ENCODE measurements around the gene DNAJB4. TPM values are rescaled to one million over a fixed set of nuclear protein-coding genes. Genes with fewer than 3 reads are reported as not detected.
A peak's percentile ranks its signal among the peaks of the same experiment; 100 is the strongest.
"Not testable (repeated sequence)": the region's sequence is repeated elsewhere in the genome, so short reads cannot be mapped to it uniquely, and the experiment has no call there.

Gene DNAJB4
- total and polyA plus RNA-seq, 4 donors: 39.1 to 137 (median 66.6) TPM

GRCh38 chr1:78000536-78000935 lies 4.2 kb upstream of the DNAJB4 start:
- H3K36me3 ChIP-seq (ENCODE audit: control insufficient read depth in 1 of 2, insufficient read depth in 2 of 2, low read length in 1 of 2); H3K27me3 ChIP-seq (ENCODE audit: control insufficient read depth in 1 of 2, insufficient read depth in 2 of 2, low read length in 1 of 2); H3K4me3 ChIP-seq (ENCODE audit: low read length in 2 of 2); DNase-seq; intact Hi-C loops (cut with DNase I); H3K4me1 ChIP-seq (ENCODE audit: control insufficient read depth in 1 of 2, insufficient read depth in 2 of 2, low read length in 2 of 2); ATAC-seq (ENCODE audit: low FRiP score); H3K9me3 ChIP-seq (ENCODE audit: control insufficient read depth, low read length); H3K27ac ChIP-seq (ENCODE audit: low read depth in 1 of 2, low read length in 2 of 2): not testable (repeated sequence)
- 92 to 93% methylated on average over 11 of the region's 11 CpGs for WGBS, 2 donors

GRCh38 chr1:78003070-78003746 lies 1.5 kb upstream of the DNAJB4 start:
- WGBS, 2 donors: 41 to 45% methylated on average over 3 of the region's 3 CpGs
- H3K9me3 ChIP-seq (ENCODE audit: control insufficient read depth, low read length): no peaks in the 10 kb centered on the region
- DNase-seq (no peak), ATAC-seq (ENCODE audit: low FRiP score) (no peak)
- intact Hi-C loops (cut with DNase I): no loop called here
- no peak overlapping the region for H3K27ac ChIP-seq (ENCODE audit: low read depth in 1 of 2, low read length in 2 of 2)
- no peaks in the 10 kb centered on the region for H3K27me3 ChIP-seq (ENCODE audit: control insufficient read depth in 1 of 2, insufficient read depth in 2 of 2, low read length in 1 of 2)
- no peaks in the 10 kb centered on the region for H3K36me3 ChIP-seq (ENCODE audit: control insufficient read depth in 1 of 2, insufficient read depth in 2 of 2, low read length in 1 of 2)
- H3K4me1 ChIP-seq (ENCODE audit: control insufficient read depth in 1 of 2, insufficient read depth in 2 of 2, low read length in 2 of 2): no peaks in the 10 kb centered on the region
- H3K4me3 ChIP-seq (ENCODE audit: low read length in 2 of 2): no peak overlapping the region

- H3K27me3 ChIP-seq (ENCODE audit: control insufficient read depth in 1 of 2, insufficient read depth in 2 of 2, low read length in 1 of 2): no peaks in the 10 kb centered on the region
- peak; percentile 62 to 78 for DNase-seq
- WGBS, 2 donors: 4 to 5% methylated on average over 8 of the region's 8 CpGs
- ATAC-seq (ENCODE audit: low FRiP score): peak; percentile 77
- H3K27ac ChIP-seq (ENCODE audit: low read depth in 1 of 2, low read length in 2 of 2): no peak overlapping the region
- H3K9me3 ChIP-seq (ENCODE audit: control insufficient read depth, low read length): no peaks in the 10 kb centered on the region
- H3K36me3 ChIP-seq (ENCODE audit: control insufficient read depth in 1 of 2, insufficient read depth in 2 of 2, low read length in 1 of 2): no peaks in the 10 kb centered on the region
- H3K4me3 ChIP-seq (ENCODE audit: low read length in 2 of 2): peak overlapping the region; percentile 98 to 100
- intact Hi-C loops (cut with DNase I): loop anchor here (1.0 kb wide), 1 partner anchor 25 kb away; the partner anchor contains the start of gene FUBP1 (in 2 of the 2)
- no peaks in the 10 kb centered on the region for H3K4me1 ChIP-seq (ENCODE audit: control insufficient read depth in 1 of 2, insufficient read depth in 2 of 2, low read length in 2 of 2)
Observed at GRCh38 chr1:78003882-78004718, 639 bp upstream of the DNAJB4 start.

- H3K27me3 ChIP-seq (ENCODE audit: control insufficient read depth in 1 of 2, insufficient read depth in 2 of 2, low read length in 1 of 2): no peaks in the 10 kb centered on the region
- intact Hi-C loops (cut with DNase I): loop anchor here (5.0 kb wide), 2 partner anchors 52 to 97 kb away; no protein-coding TSS in a partner anchor
- H3K4me1 ChIP-seq (ENCODE audit: control insufficient read depth in 1 of 2, insufficient read depth in 2 of 2, low read length in 2 of 2): no peaks in the 10 kb centered on the region
- peak overlapping the region; percentile 98 to 100 for H3K4me3 ChIP-seq (ENCODE audit: low read length in 2 of 2)
- DNase-seq: no peak
- no peaks in the 10 kb centered on the region for H3K9me3 ChIP-seq (ENCODE audit: control insufficient read depth, low read length)
- peak overlapping the region in 1 of 2 donors; percentile 90 for H3K27ac ChIP-seq (ENCODE audit: low read depth in 1 of 2, low read length in 2 of 2)
- H3K36me3 ChIP-seq (ENCODE audit: control insufficient read depth in 1 of 2, insufficient read depth in 2 of 2, low read length in 1 of 2): no peaks in the 10 kb centered on the region
- WGBS, 2 donors: 0% methylated on average over 1 of the region's 1 CpG
- peak; percentile 28 for ATAC-seq (ENCODE audit: low FRiP score)
Observed at GRCh38 chr1:78005448-78005722, 646 bp downstream of the DNAJB4 start.

- peak; percentile 75 for ATAC-seq (ENCODE audit: low FRiP score)
- Histone ChIP-seq H3K9me3 (ENCODE audit: control insufficient read depth, low read length) (no peaks in the 10 kb centered on the region), H3K36me3 (ENCODE audit: control insufficient read depth in 1 of 2, insufficient read depth in 2 of 2, low read length in 1 of 2) (no peaks in the 10 kb centered on the region), H3K4me3 (ENCODE audit: low read length in 2 of 2) (peak overlapping the region; percentile 92 to 98), H3K27ac (ENCODE audit: low read depth in 1 of 2, low read length in 2 of 2) (no peak overlapping the region), H3K4me1 (ENCODE audit: control insufficient read depth in 1 of 2, insufficient read depth in 2 of 2, low read length in 2 of 2) (no peaks in the 10 kb centered on the region), H3K27me3 (ENCODE audit: control insufficient read depth in 1 of 2, insufficient read depth in 2 of 2, low read length in 1 of 2) (no peaks in the 10 kb centered on the region)
- WGBS, 2 donors: 0% methylated on average over 1 of the region's 1 CpG
- intact Hi-C loops (cut with DNase I): loop anchor here (2.0 to 5.0 kb wide), 3 partner anchors 52 to 97 kb away; no protein-coding TSS in a partner anchor
- DNase-seq: no peak
Observed at GRCh38 chr1:78005755-78006154, 1.0 kb downstream of the DNAJB4 start.

GRCh38 chr1:78006521-78006920 lies 1.8 kb downstream of the DNAJB4 start:
- intact Hi-C loops (cut with DNase I): loop anchor here (2.0 to 5.0 kb wide), 3 partner anchors 51 to 96 kb away; no protein-coding TSS in a partner anchor
- no peak overlapping the region for H3K27ac ChIP-seq (ENCODE audit: low read depth in 1 of 2, low read length in 2 of 2)
- no peak for DNase-seq
- no peaks in the 10 kb centered on the region for H3K4me1 ChIP-seq (ENCODE audit: control insufficient read depth in 1 of 2, insufficient read depth in 2 of 2, low read length in 2 of 2)
- H3K27me3 ChIP-seq (ENCODE audit: control insufficient read depth in 1 of 2, insufficient read depth in 2 of 2, low read length in 1 of 2): no peaks in the 10 kb centered on the region
- no peaks in the 10 kb centered on the region for H3K9me3 ChIP-seq (ENCODE audit: control insufficient read depth, low read length)
- no peak for ATAC-seq (ENCODE audit: low FRiP score)
- H3K36me3 ChIP-seq (ENCODE audit: control insufficient read depth in 1 of 2, insufficient read depth in 2 of 2, low read length in 1 of 2): no peaks in the 10 kb centered on the region
- peak overlapping the region; percentile 97 to 98 for H3K4me3 ChIP-seq (ENCODE audit: low read length in 2 of 2)

- Histone ChIP-seq H3K9me3 (ENCODE audit: control insufficient read depth, low read length) (no peaks in the 10 kb centered on the region), H3K27ac (ENCODE audit: low read depth in 1 of 2, low read length in 2 of 2) (no peak overlapping the region), H3K27me3 (ENCODE audit: control insufficient read depth in 1 of 2, insufficient read depth in 2 of 2, low read length in 1 of 2) (no peaks in the 10 kb centered on the region), H3K4me3 (ENCODE audit: low read length in 2 of 2) (peak overlapping the region; percentile 97 to 98), H3K36me3 (ENCODE audit: control insufficient read depth in 1 of 2, insufficient read depth in 2 of 2, low read length in 1 of 2) (no peaks in the 10 kb centered on the region), H3K4me1 (ENCODE audit: control insufficient read depth in 1 of 2, insufficient read depth in 2 of 2, low read length in 2 of 2) (no peaks in the 10 kb centered on the region)
- intact Hi-C loops (cut with DNase I): loop anchor here (2.0 to 5.0 kb wide), 3 partner anchors 49 to 95 kb away; no protein-coding TSS in a partner anchor
- 32 to 37% methylated on average over 4 of the region's 4 CpGs for WGBS, 2 donors
- no peak for DNase-seq
- ATAC-seq (ENCODE audit: low FRiP score): no peak
Observed at GRCh38 chr1:78007677-78008341, 3.1 kb downstream of the DNAJB4 start.

GRCh38 chr1:78009276-78009675 lies 4.5 kb downstream of the DNAJB4 start:
- 40 to 45% methylated on average over 3 of the region's 3 CpGs for WGBS, 2 donors
- H3K9me3 ChIP-seq (ENCODE audit: control insufficient read depth, low read length): no peaks in the 10 kb centered on the region
- H3K27me3 ChIP-seq (ENCODE audit: control insufficient read depth in 1 of 2, insufficient read depth in 2 of 2, low read length in 1 of 2): no peaks in the 10 kb centered on the region
- peak overlapping the region; percentile 43 to 69 for H3K4me3 ChIP-seq (ENCODE audit: low read length in 2 of 2)
- intact Hi-C loops (cut with DNase I): loop anchor here (5.0 kb wide), 2 partner anchors 48 to 93 kb away; no protein-coding TSS in a partner anchor
- no peak for ATAC-seq (ENCODE audit: low FRiP score)
- no peaks in the 10 kb centered on the region for H3K36me3 ChIP-seq (ENCODE audit: control insufficient read depth in 1 of 2, insufficient read depth in 2 of 2, low read length in 1 of 2)
- DNase-seq: no peak
- H3K4me1 ChIP-seq (ENCODE audit: control insufficient read depth in 1 of 2, insufficient read depth in 2 of 2, low read length in 2 of 2): no peaks in the 10 kb centered on the region
- H3K27ac ChIP-seq (ENCODE audit: low read depth in 1 of 2, low read length in 2 of 2): no peak overlapping the region

Data from aorta (tissue), 5 donors.